DMS153 treated with DMSO at 0.1 percent for 48 hours (cell line): Measurements from ENCODE around the gene IFIT2.
"Not testable (repeated sequence)": the region's sequence is repeated elsewhere in the genome, so short reads cannot be mapped to it uniquely, and the experiment has no call there.

Experiments used
- DNase-seq: peaks from one replicate; lab custom pipeline; 2025; ENCODE audit not compliant: unreplicated experiment; lab: John Stamatoyannopoulos, UW

IFIT2 gene

GRCh38 chr10:89337484-89337883 lies 35.6 kb downstream of the IFIT2 start:
- DNase-seq, result no peak

GRCh38 chr10:89338713-89339112 lies 36.9 kb downstream of the IFIT2 start:
- no peak for DNase-seq

GRCh38 chr10:89339875-89340274 lies 38.0 kb downstream of the IFIT2 start:
- no peak for DNase-seq

GRCh38 chr10:89341649-89342048 lies 39.8 kb downstream of the IFIT2 start:
- DNase-seq, result no peak

- DNase-seq, result no peak
These were observed 40.5 kb downstream of the IFIT2 start for GRCh38 chr10:89342206-89342958.

GRCh38 chr10:89343089-89343767 lies 41.4 kb downstream of the IFIT2 start:
- no peak for DNase-seq

GRCh38 chr10:89344156-89344555 lies 42.3 kb downstream of the IFIT2 start:
- DNase-seq, result no peak

- DNase-seq, result no peak
These were observed 43.6 kb downstream of the IFIT2 start for GRCh38 chr10:89345367-89346000.

- no peak for DNase-seq
These were observed 44.8 kb downstream of the IFIT2 start for GRCh38 chr10:89346405-89347254.

GRCh38 chr10:89347701-89348457 lies 46.0 kb downstream of the IFIT2 start:
- DNase-seq, result no peak

GRCh38 chr10:89348481-89348880 lies 46.6 kb downstream of the IFIT2 start:
- no peak for DNase-seq

GRCh38 chr10:89348975-89349374 lies 47.1 kb downstream of the IFIT2 start:
- DNase-seq, result no peak

GRCh38 chr10:89350631-89351315 lies 48.9 kb downstream of the IFIT2 start:
- not testable (repeated sequence) for DNase-seq

GRCh38 chr10:89351412-89351779 lies 49.5 kb downstream of the IFIT2 start:
- no peak for DNase-seq

GRCh38 chr10:89351780-89352597 lies 50.1 kb downstream of the IFIT2 start:
- no peak for DNase-seq

- no peak for DNase-seq
These were observed 51.0 kb downstream of the IFIT2 start for GRCh38 chr10:89352802-89353201.

GRCh38 chr10:89355394-89355931 lies 53.6 kb downstream of the IFIT2 start:
- DNase-seq, result no peak

- DNase-seq, result no peak
These were observed 55.2 kb downstream of the IFIT2 start for GRCh38 chr10:89357096-89357495.

GRCh38 chr10:89357975-89358374 lies 56.1 kb downstream of the IFIT2 start:
- DNase-seq, result no peak
